Nephron progenitor cell (in vitro differentiated cells): ENCODE results near the gene SCNN1G.

Experiments
- DNase-seq: peaks from one replicate; pipeline ENCODE4 v3.0.0; 2021
- H3K27ac Mint-ChIP-seq: 2 replicates; pipeline ENCODE4 v1.8.0; 2021; ENCODE audit warnings: mild to moderate bottlenecking, moderate library complexity, mixed read lengths
- H3K27me3 Mint-ChIP-seq: 2 replicates; pipeline ENCODE4 v1.8.0; 2021; ENCODE audit warnings: mild to moderate bottlenecking, low read depth, mixed read lengths; ENCODE audit not compliant: poor library complexity
- H3K36me3 Mint-ChIP-seq: 2 replicates; pipeline ENCODE4 v1.8.0; 2021; ENCODE audit warnings: low read depth, mixed read lengths
- H3K4me1 Mint-ChIP-seq: 2 replicates; pipeline ENCODE4 v1.8.0; 2021; ENCODE audit warnings: mixed read lengths
- H3K4me3 Mint-ChIP-seq: 2 replicates; pipeline ENCODE4 v1.8.0; 2021; ENCODE audit warnings: mild to moderate bottlenecking, moderate library complexity, mixed read lengths
- H3K9me3 Mint-ChIP-seq: 2 replicates; pipeline ENCODE4 v1.8.0; 2021; ENCODE audit warnings: mild to moderate bottlenecking, moderate library complexity, mixed read lengths
- CTCF ChIP-seq: fragments of 200-600 bp; sonication (generic); IDR thresholded peaks from 2 replicates; pipeline ENCODE4 v1.5.0; 2021; ENCODE audit warnings: antibody characterized with exemption

SCNN1G gene

GRCh38 chr16:23232806-23233205 lies 50.3 kb downstream of the SCNN1G start:
- Mint-ChIP-seq H3K4me3 (no peak overlapping the region), H3K36me3 (no peaks in the 10 kb centered on the region), H3K4me1 (no peaks in the 10 kb centered on the region), H3K9me3 (no peaks in the 10 kb centered on the region), H3K27me3 (peaks cover 22% of the 10 kb centered on the region), H3K27ac (no peak overlapping the region)
- DNase-seq: no peak
- TF ChIP-seq CTCF: no peak

DNA sequence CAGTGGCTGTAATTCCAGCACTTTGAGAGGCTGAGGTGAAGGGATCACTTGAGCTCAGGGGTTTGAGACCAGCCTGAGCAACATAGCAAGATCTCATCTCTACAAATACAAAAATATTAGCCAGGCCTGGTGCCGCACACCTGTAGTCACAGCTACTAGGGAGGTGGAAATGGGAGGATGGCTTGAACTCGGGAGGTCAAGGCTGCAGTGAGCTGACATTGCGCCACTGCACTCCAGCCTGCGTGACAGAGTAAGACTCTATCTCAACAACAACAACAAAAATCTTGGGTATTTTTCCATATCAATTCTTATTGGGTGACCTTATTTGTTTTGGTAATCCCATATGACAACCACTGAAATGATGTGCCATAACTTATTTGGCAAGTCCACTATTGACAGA lies 52.6 kb downstream of the SCNN1G start:
- Mint-ChIP-seq H3K27me3 (peaks cover 30% of the 10 kb centered on the region), H3K36me3 (no peaks in the 10 kb centered on the region), H3K4me3 (no peak overlapping the region), H3K4me1 (no peaks in the 10 kb centered on the region), H3K27ac (no peak overlapping the region), H3K9me3 (no peaks in the 10 kb centered on the region)
- no peak for TF ChIP-seq CTCF
- no peak for DNase-seq

DNA sequence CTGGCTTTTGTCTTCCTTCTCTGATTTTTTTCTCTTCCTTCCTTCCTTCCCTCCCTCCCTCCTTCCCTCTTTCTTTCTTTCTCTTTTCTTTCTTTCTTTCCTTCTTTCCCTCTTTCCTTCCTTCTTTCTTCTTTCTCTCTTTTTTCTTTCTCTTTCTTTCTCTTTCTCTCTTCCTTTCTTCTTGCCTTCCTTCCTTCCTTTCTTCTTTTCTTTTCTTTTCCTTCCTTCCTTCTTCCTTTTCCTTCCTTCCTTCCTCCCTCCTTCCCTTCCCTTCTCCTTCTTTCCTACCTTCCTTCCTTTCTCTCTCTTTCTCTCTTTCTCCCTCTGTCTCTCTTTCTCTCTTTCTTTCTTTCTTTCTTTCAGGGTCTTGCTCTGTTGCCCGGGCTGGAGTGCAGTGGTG lies 54.4 kb downstream of the SCNN1G start:
- H3K9me3 Mint-ChIP-seq: no peaks in the 10 kb centered on the region
- no peaks in the 10 kb centered on the region for H3K36me3 Mint-ChIP-seq
- DNase-seq: no peak
- no peak for TF ChIP-seq CTCF
- no peak overlapping the region for H3K27ac Mint-ChIP-seq
- peaks cover 34% of the 10 kb centered on the region for H3K27me3 Mint-ChIP-seq
- no peak overlapping the region for H3K4me3 Mint-ChIP-seq
- no peaks in the 10 kb centered on the region for H3K4me1 Mint-ChIP-seq

DNA sequence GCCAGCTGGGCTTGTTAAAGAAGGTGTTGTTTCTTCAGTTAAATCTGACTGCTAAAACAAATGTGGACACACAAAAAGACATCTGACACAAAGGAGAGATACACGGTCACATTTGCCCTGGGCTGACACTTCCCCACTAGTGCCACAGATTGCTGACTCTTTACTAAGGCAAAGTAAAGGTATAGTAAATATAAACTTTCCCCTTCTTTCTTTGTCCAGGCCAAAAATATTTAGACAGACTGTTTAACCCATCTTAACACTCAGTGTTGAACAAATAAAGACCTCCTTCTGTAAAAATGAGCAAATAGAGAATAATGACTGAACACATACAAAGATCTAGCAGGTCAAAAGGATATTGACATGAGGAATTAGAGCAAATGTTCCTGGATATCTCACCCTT lies 58.4 kb downstream of the SCNN1G start:
- Mint-ChIP-seq H3K27me3 (peaks cover 30% of the 10 kb centered on the region), H3K4me1 (no peaks in the 10 kb centered on the region), H3K9me3 (no peaks in the 10 kb centered on the region), H3K36me3 (no peaks in the 10 kb centered on the region), H3K4me3 (no peak overlapping the region), H3K27ac (no peak overlapping the region)
- no peak for DNase-seq
- TF ChIP-seq CTCF: no peak

DNA sequence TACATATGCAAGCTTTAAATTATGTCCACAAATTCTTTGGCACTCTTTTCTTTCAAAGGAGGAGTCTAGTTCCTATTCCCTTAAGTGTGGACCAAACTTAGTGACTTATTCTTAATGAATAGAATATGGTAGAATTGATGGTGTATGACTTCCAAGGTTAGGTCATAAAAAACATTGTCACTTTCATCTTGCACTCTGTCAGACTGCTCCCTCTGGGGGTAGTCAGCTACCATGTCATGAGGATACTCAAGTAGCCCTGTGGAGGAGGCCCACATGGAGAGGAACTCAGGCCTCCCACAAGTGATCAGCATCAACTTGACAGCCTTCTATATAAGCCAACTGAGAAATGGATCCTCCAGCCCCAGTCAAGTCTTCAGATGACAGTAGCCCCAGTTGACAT lies 61.6 kb downstream of the SCNN1G start:
- no peaks in the 10 kb centered on the region for H3K4me1 Mint-ChIP-seq

More for the DNA sequence above, 61.6 kb downstream of the SCNN1G start:
- DNase-seq: no peak
- Mint-ChIP-seq H3K9me3 (no peaks in the 10 kb centered on the region), H3K36me3 (no peaks in the 10 kb centered on the region), H3K4me3 (no peak overlapping the region), H3K27me3 (peaks cover 27% of the 10 kb centered on the region), H3K27ac (no peak overlapping the region)
- no peak for TF ChIP-seq CTCF
